Choroid plexus epithelial cell (primary cell): Measurements from ENCODE around the gene SLBP.
"Not testable (repeated sequence)": the region's sequence is repeated elsewhere in the genome, so short reads cannot be mapped to it uniquely, and the experiment has no call there.

ENCODE experiments used
- DNase-seq: peaks from one replicate; pipeline ENCODE4 v3.0.0-alpha.2; 2010; ENCODE audit warnings: low read depth
- H3K4me3 ChIP-seq: 2 replicates; pipeline ENCODE4 v1.5.1; 2011; ENCODE audit warnings: low read depth, mild to moderate bottlenecking, control low read depth, low read length, moderate library complexity
- TF ChIP-seq, protein P1 (sequence below): conservative IDR thresholded peaks from 2 replicates; pipeline ENCODE4 v1.5.1; 2011; ENCODE audit warnings: low read depth, mild to moderate bottlenecking, control low read depth, inconsistent platforms, low read length, moderate library complexity

The SLBP gene

DNA sequence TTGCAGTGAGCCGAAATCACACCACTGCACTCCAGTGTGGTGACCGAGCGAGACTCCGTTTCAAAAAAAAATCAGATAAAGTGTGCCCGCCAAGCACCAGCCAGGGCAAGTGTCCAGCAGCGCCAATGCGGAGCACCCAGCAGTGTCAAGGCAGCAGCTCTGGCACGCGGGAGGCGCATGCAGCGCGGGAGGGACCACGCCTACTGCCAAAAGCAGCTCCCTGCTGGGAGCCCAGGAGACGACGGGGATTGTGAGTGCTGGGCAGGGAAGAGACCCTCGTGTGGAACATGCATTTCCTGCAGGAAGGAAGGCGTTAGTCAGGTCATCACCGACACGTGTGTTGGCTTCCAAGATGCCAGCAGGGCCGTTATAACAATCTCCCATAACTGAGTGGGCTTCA lies 38.4 kb downstream of the SLBP start:
- TF ChIP-seq, protein P1, sequence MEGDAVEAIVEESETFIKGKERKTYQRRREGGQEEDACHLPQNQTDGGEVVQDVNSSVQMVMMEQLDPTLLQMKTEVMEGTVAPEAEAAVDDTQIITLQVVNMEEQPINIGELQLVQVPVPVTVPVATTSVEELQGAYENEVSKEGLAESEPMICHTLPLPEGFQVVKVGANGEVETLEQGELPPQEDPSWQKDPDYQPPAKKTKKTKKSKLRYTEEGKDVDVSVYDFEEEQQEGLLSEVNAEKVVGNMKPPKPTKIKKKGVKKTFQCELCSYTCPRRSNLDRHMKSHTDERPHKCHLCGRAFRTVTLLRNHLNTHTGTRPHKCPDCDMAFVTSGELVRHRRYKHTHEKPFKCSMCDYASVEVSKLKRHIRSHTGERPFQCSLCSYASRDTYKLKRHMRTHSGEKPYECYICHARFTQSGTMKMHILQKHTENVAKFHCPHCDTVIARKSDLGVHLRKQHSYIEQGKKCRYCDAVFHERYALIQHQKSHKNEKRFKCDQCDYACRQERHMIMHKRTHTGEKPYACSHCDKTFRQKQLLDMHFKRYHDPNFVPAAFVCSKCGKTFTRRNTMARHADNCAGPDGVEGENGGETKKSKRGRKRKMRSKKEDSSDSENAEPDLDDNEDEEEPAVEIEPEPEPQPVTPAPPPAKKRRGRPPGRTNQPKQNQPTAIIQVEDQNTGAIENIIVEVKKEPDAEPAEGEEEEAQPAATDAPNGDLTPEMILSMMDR, result no peak
- no peak overlapping the region for H3K4me3 ChIP-seq
- no peak for DNase-seq

DNA sequence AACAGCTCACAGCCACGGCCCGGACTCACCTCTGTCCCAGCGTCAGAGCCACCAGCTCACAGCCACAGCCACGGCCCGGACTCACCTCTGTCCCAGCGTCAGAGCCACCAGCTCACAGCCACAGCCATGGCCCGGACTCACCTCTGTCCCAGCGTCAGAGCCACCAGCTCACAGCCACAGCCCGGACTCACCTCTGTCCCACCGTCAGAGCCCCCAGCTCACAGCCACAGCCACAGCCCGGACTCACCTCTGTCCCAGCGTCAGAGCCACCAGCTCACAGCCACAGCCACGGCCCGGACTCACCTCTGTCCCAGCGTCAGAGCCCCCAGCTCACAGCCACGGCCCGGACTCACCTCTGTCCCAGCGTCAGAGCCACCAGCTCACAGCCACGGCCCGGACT lies 41.1 kb downstream of the SLBP start:
- not testable (repeated sequence) for DNase-seq, H3K4me3 ChIP-seq

GRCh38 chr4:1670279-1670678 lies 41.8 kb downstream of the SLBP start:
- DNase-seq, result no peak
- no peak overlapping the region for H3K4me3 ChIP-seq
- TF ChIP-seq, protein P1, result no peak

DNA sequence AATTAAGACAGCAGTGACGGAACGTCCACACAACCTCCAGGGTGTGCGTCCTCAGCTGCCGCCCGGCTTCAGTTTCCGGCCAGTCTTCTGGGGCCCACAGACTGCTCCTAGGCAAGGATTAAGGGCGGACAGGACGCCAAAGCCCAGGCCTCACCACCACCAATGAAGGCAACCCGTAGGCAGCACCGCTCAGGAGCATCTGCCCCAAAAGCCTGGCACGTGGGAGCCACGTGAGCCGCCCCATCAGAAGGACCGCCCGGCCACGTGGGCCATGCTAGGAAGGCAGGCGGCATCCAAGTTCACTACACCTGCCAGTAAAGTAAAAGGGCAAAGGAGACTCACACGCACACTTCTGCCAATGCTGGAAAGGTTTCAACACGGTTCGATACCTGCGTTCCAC lies 42.3 kb downstream of the SLBP start:
- no peak for DNase-seq
- TF ChIP-seq, protein P1, result no peak
- no peak overlapping the region for H3K4me3 ChIP-seq

DNA sequence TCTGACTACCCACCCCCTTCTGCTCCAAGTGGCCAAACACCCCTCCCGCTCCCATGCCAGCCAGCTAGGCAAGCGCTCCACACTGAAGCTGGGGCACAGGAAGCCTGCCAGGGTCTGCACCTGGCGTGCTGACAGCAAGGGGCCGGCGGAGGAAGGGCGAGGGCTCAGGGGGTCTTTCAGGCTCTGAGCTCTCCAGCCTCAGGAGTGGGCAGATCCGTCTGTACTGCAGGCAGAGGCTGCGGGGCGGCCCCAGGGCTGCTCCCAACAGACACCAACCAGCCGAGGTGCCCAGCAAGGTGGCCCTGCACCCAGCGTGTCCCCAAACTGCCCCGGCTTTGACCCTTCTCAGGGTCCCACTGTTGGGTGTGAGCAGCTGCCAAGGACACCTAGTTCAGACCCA lies 42.8 kb downstream of the SLBP start:
- H3K4me3 ChIP-seq, result no peak overlapping the region
- DNase-seq, result no peak
- TF ChIP-seq, protein P1, result no peak

DNA sequence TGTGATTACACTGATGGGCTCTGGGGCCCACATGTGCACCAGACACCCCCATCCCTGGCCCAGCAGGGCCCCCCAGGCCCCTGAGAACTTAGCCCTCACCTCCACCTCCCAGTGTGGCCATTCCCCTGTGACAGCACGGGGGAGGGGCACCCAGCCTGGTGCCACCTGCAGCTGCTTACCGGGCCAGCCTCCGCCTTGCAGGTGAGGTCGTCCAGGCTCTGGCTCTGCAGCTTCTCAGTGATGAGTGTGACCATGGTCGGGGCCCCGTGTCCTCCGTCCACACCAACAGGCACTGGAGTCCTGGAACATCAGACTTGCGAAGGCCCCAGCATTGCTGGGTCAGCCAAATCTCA lies 43.7 kb downstream of the SLBP start:
- H3K4me3 ChIP-seq, result no peak overlapping the region
- DNase-seq, result no peak
- TF ChIP-seq, protein P1, result no peak

- TF ChIP-seq, protein P1, result no peak
- H3K4me3 ChIP-seq, result no peak overlapping the region
- no peak for DNase-seq
These were observed 44.8 kb downstream of the SLBP start for GRCh38 chr4:1667273-1667672.

- H3K4me3 ChIP-seq, result no peak overlapping the region
- TF ChIP-seq, protein P1, result no peak
- no peak for DNase-seq
These were observed 45.7 kb downstream of the SLBP start for GRCh38 chr4:1666391-1666790.
